Measurements from ENCODE around the gene PERM1. TPM values are rescaled to one million over a fixed set of nuclear protein-coding genes. Genes with fewer than 3 reads are reported as not detected.

PERM1 gene
- total and polyA plus RNA-seq, 9 of the 15 experiments (the other 6 are each of a cell fraction or from before 2014, with no cell fraction given): not detected

DNA sequence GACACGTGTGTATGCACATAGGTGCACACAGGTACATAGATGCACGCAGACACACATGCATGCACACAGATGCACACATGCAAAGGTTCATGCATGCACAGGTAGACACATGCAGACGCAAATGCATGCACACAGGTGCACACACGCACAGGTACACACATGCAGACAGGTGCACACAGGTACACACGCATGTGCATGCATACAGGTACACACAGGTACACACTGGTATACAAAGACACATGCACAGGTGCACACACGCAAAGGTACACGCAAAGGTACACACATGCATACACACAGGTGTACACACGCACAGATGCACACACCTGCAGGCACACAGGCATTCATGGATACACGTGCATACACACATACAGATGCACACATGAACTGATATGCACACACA, 31.6 kb downstream of the PERM1 start (continued):
- TF ChIP-seq, protein P1, sequence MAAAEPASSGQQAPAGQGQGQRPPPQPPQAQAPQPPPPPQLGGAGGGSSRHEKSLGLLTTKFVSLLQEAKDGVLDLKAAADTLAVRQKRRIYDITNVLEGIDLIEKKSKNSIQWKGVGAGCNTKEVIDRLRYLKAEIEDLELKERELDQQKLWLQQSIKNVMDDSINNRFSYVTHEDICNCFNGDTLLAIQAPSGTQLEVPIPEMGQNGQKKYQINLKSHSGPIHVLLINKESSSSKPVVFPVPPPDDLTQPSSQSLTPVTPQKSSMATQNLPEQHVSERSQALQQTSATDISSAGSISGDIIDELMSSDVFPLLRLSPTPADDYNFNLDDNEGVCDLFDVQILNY (CRISPR knock-in tag; IDR thresholded peaks at IDR 0.05): no peak
- TF ChIP-seq KLF13 (tag; IDR thresholded peaks at IDR 0.05; ENCODE audit: borderline replicate concordance, low read depth) (no peak), IFI16 (CRISPR knock-in tag; IDR thresholded peaks at IDR 0.05) (no peak), ZNF146 (CRISPR knock-in tag; IDR thresholded peaks at IDR 0.05; ENCODE audit: unreplicated experiment) (no peak), ZEB2 (IDR thresholded peaks at IDR 0.05) (0 out of 2 replicates have a peak, but pooled peaks have one; percentile 49), TEAD2 (tag; IDR thresholded peaks at IDR 0.05) (no peak), RUNX1 (IDR thresholded peaks at IDR 0.05; ENCODE audit: low read depth) (no peak), ARHGAP35 (IDR thresholded peaks at IDR 0.05; ENCODE audit: partially characterized antibody) (no peak), ZNF699 (CRISPR knock-in tag; IDR thresholded peaks at IDR 0.05; ENCODE audit: insufficient replicate concordance) (no peak), ZKSCAN1 (IDR thresholded peaks at IDR 0.05; ENCODE audit: low read depth, low read length) (no peak), FUS (optimal IDR thresholded peaks at IDR 0.05; ENCODE audit: low read depth, low read length) (no peak), KDM1A (IDR thresholded peaks at IDR 0.05) (peak in 1 of 2 experiments; percentile 97; a peak in 2 of 4 replicates), KAT8 (IDR thresholded peaks at IDR 0.05; ENCODE audit: low read depth) (no peak), POLR2A (conservative IDR thresholded peaks at IDR 0.05) (peak; percentile 36; the same call in 1 of the 2 replicates)
- TF ChIP-seq, protein P2, sequence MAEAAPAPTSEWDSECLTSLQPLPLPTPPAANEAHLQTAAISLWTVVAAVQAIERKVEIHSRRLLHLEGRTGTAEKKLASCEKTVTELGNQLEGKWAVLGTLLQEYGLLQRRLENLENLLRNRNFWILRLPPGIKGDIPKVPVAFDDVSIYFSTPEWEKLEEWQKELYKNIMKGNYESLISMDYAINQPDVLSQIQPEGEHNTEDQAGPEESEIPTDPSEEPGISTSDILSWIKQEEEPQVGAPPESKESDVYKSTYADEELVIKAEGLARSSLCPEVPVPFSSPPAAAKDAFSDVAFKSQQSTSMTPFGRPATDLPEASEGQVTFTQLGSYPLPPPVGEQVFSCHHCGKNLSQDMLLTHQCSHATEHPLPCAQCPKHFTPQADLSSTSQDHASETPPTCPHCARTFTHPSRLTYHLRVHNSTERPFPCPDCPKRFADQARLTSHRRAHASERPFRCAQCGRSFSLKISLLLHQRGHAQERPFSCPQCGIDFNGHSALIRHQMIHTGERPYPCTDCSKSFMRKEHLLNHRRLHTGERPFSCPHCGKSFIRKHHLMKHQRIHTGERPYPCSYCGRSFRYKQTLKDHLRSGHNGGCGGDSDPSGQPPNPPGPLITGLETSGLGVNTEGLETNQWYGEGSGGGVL (CRISPR knock-in tag; IDR thresholded peaks at IDR 0.05): no peak
- TF ChIP-seq, protein P3, sequence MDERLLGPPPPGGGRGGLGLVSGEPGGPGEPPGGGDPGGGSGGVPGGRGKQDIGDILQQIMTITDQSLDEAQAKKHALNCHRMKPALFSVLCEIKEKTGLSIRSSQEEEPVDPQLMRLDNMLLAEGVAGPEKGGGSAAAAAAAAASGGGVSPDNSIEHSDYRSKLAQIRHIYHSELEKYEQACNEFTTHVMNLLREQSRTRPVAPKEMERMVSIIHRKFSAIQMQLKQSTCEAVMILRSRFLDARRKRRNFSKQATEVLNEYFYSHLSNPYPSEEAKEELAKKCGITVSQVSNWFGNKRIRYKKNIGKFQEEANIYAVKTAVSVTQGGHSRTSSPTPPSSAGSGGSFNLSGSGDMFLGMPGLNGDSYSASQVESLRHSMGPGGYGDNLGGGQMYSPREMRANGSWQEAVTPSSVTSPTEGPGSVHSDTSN (CRISPR knock-in tag; IDR thresholded peaks at IDR 0.05; ENCODE audit: low read depth): no peak
- TF ChIP-seq, protein P3 (tag; conservative IDR thresholded peaks at IDR 0.05; ENCODE audit: low read depth): no peak
- TF ChIP-seq, protein P4, sequence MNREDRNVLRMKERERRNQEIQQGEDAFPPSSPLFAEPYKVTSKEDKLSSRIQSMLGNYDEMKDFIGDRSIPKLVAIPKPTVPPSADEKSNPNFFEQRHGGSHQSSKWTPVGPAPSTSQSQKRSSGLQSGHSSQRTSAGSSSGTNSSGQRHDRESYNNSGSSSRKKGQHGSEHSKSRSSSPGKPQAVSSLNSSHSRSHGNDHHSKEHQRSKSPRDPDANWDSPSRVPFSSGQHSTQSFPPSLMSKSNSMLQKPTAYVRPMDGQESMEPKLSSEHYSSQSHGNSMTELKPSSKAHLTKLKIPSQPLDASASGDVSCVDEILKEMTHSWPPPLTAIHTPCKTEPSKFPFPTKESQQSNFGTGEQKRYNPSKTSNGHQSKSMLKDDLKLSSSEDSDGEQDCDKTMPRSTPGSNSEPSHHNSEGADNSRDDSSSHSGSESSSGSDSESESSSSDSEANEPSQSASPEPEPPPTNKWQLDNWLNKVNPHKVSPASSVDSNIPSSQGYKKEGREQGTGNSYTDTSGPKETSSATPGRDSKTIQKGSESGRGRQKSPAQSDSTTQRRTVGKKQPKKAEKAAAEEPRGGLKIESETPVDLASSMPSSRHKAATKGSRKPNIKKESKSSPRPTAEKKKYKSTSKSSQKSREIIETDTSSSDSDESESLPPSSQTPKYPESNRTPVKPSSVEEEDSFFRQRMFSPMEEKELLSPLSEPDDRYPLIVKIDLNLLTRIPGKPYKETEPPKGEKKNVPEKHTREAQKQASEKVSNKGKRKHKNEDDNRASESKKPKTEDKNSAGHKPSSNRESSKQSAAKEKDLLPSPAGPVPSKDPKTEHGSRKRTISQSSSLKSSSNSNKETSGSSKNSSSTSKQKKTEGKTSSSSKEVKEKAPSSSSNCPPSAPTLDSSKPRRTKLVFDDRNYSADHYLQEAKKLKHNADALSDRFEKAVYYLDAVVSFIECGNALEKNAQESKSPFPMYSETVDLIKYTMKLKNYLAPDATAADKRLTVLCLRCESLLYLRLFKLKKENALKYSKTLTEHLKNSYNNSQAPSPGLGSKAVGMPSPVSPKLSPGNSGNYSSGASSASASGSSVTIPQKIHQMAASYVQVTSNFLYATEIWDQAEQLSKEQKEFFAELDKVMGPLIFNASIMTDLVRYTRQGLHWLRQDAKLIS (CRISPR knock-in tag; IDR thresholded peaks at IDR 0.05): no peak
- TF ChIP-seq, protein P5, sequence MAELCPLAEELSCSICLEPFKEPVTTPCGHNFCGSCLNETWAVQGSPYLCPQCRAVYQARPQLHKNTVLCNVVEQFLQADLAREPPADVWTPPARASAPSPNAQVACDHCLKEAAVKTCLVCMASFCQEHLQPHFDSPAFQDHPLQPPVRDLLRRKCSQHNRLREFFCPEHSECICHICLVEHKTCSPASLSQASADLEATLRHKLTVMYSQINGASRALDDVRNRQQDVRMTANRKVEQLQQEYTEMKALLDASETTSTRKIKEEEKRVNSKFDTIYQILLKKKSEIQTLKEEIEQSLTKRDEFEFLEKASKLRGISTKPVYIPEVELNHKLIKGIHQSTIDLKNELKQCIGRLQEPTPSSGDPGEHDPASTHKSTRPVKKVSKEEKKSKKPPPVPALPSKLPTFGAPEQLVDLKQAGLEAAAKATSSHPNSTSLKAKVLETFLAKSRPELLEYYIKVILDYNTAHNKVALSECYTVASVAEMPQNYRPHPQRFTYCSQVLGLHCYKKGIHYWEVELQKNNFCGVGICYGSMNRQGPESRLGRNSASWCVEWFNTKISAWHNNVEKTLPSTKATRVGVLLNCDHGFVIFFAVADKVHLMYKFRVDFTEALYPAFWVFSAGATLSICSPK (IDR thresholded peaks at IDR 0.05; ENCODE audit: borderline replicate concordance): no peak

All from K562 (cell line).